GM18909 (cell line): Measurements from ENCODE around the gene GSAP.
A peak's percentile ranks its signal among the peaks of the same experiment; 100 is the strongest.
"Not testable (repeated sequence)": the region's sequence is repeated elsewhere in the genome, so short reads cannot be mapped to it uniquely, and the experiment has no call there.

ENCODE experiments used
- ATAC-seq: cut with Tn5 transposase; IDR thresholded peaks from one replicate; pipeline ENCODE4 v1.9.1; 2021; ENCODE audit warnings: mild to moderate bottlenecking; ENCODE audit not compliant: unreplicated experiment, poor library complexity

Gene GSAP

GRCh38 chr7:77306231-77307067 lies 109.7 kb downstream of the GSAP start:
- ATAC-seq = no peak

DNA sequence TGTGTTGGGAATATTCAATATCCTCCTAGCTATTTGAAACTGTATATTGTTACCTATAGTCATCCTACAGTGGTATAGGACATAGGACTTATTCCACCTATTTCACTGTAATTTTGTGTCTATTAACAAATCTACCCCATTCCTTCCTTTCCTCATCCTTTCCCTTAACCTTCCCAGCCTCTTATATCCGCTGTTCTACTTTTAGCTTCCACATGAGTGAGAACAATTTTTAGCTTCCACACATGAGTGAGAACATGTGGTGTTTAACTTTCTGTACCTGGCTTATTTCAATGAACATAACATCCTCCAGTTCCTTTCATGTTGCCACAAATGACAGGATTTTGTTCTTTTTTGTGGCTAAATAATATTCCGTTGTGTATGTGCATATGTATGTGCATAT lies 120.6 kb downstream of the GSAP start:
- ATAC-seq = no peak

DNA sequence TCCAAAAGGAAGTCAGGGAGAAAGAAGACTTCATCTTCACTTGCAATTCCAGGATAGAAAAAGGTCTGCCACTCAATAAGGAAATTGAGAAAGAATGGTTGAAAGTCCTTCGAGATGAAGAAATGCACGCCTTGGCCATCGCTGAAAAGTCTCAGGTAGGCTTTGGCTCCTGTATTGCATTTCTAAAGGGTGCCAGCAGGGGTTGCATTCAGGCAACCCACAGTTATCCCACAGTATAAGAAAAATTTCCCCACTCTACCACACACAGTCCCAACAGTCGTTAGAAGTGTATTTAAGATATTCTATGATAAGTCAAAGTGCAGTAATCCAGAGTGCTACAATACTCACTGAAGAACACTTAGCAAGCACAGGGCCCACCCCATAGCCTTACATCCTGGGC lies 123.1 kb downstream of the GSAP start:
- ATAC-seq = no peak

- no peak for ATAC-seq
Observed at GRCh38 chr7:77290425-77290824, 125.7 kb downstream of the GSAP start.

- no peak for ATAC-seq
Observed at GRCh38 chr7:77289387-77289786, 126.8 kb downstream of the GSAP start.

DNA sequence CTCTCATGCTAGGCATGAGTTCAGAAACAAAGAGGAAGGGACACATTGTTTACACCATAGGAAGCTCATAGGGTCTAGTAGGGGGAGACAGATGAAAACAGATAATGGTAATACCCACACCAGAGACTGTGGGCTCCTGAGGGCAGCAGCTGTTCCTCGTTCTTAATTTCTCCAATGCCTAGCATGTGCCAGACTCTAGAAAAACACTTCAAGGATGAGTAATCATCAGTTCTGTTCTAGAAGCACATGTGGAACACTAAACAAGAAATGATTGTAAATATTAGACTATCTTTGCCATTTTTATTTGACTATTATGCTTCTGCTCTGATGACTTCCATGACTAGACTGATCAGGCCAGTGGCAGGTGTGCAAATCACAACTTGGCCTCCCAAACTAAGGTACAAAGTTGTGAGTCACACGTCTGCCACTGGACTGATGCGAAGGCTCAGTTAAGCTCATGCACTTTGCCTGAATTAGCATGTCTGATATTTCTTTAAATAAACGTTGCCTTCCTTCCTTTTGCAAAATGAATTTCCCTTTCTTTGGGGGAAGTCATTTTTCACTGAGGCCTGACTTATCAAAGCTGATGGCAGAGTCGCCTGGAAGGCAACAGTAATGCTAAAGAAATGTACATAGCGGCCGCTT lies 127.4 kb downstream of the GSAP start:
- ATAC-seq = no peak

DNA sequence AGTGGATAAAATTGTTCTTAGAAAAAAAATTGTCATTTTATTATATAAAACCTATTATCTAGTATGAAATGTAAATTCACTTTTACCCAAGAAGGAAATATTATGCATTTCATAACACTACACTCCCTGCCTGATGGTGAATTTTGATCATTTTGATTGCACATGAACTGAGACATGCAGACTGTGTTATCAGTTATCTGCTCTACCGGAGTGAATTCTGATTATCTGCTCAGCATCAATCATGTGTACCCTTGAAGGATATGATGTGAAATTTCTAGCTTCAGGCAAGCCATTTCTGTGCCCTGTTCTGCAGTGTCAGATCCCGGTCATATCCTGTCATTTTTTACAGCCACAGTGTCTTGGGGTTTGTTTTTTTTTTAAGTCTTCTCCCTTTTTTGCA lies 131.5 kb downstream of the GSAP start:
- ATAC-seq = no peak

DNA sequence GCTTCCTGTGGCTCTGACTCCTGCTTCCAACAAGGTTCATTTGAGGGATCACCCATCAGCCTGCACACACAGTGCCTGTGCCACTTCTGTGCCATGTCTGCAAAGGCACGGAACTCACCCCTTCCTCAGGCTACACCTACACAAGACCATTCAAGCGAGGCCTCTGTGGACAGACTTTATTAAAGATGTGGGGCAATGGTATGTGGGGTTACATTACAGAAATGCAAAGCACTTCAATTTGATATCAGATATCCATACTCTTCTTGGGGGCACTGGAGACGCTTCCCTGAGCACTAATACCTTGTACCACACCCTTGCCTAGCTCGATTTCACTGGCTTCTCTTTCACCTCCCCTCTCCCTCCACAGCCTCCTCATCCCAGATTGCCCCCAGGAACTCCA lies 132.1 kb downstream of the GSAP start:
- no peak for ATAC-seq

- no peak for ATAC-seq
Observed at GRCh38 chr7:77282897-77283296, 133.3 kb downstream of the GSAP start.

DNA sequence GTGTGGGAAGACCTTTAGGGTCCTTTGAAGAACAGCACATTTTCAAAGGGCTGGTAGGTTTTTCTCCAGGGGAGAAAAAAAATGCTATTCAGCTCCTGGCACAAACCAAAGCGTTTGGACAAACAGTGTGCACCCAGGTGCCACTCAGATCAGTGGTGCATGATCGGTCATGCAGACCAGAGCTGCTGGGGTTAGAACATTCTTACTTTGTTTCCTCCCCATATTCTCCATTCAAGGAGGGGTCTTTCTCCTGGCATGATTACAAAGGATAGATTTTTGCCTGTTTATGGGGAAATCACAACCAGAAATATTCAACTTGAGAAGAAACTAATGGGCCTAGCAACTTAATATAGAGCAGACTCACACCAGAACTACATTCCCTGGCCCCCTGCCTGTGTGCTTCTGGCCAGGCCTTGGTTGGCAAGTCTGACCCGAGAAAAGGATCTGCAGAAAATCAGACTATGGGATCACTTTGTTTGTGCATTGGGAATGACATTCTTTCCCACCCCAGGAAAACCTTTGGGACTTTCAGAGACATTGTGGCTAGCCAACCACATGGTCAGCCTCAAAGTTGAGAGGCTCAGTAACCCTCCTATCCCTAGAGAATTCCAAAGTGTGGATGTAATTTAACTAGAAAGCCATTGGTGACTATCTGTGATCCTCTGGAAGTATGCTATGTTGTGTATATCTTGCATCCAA lies 134.2 kb downstream of the GSAP start:
- no peak for ATAC-seq

GRCh38 chr7:77276120-77276519 lies 140.0 kb downstream of the GSAP start:
- ATAC-seq = no peak

GRCh38 chr7:77275663-77276062 lies 140.5 kb downstream of the GSAP start:
- ATAC-seq = not testable (repeated sequence)

- ATAC-seq = no peak
Observed at GRCh38 chr7:77271766-77272165, 144.4 kb downstream of the GSAP start.

DNA sequence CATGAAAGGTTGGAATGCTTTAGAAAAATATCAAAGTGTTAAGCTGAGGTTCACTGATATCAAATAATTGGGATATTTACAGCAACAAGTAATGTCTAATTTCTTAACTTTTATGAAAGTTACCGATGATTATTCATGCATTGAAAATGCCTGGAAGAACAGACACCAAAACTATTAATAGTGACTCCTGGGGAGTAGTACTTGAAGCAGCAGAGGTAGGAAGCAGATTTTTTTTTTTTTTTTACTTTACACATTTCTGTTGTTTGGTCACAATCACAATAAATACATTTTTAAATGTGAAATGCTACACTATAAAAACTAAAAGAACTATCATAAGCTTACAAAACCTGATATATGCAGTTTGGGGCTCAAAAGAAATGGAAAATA lies 146.1 kb downstream of the GSAP start:
- no peak for ATAC-seq

DNA sequence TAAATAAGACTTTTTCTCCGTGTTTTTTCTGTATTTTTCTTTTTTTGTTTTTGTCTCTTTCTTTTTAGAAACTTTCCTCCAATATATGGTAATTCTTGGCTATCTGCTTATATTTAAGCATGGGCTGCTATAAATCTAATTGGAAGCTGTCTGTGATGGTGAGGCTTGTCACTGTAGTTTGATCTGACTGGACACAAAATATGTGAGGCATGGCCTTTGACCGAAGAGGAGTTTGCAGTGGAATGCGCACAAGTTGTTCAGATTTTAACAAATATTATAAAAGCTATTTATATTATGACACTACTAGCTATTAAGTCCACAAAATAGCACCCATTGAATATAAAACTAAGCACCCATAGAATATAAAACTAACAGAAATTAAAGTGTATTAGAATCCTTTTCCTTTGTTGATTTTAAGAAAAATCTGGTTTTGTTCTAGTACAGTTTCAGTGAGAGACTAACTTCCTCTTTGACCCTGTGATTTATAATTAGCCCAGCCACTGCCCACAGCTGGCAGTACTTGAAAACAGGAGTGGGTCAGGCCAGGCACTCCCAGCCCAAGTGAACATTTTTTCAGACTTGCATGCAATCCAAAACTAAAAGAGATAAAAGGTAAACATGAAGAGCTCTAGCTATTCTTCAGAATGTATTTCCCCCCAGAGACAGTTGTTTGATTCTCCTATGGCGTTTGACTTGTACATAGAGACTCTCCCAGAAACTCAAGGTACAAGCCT lies 146.6 kb downstream of the GSAP start:
- peak; percentile 85 for ATAC-seq

- peak; percentile 86 for ATAC-seq
Observed at GRCh38 chr7:77266291-77266794, 149.8 kb downstream of the GSAP start.

DNA sequence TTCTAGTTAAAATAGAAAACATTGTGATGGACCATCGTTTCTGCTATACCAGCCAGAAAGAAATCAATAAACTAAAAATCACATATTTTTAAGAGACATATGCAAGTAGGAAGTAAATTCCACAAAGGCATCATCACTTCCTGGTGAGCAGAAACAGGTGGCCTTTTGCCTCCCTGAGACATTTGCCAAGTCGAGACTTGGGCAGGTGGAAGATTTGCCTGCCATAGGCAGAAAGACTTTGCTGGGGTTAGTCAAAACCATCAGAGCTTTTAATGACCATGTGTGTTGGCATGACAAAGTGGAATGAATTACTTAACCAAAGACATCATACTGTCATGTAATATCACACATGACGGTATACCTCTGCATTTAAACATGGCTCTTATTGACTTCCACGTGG lies 150.5 kb downstream of the GSAP start:
- no peak for ATAC-seq

- no peak for ATAC-seq
Observed at GRCh38 chr7:77262316-77262715, 153.8 kb downstream of the GSAP start.
